HepG2 (cell line): ENCODE measurements around the gene POLH. TPM values are rescaled to one million over a fixed set of nuclear protein-coding genes. Genes with fewer than 3 reads are reported as not detected.

ENCODE experiments used
- ATAC-seq: fragments of 200-7000 bp; cut with Tn5 transposase; 3 replicates; pipeline ENCODE4 v1.9.1; 2020; ENCODE audit warnings: mild to moderate bottlenecking, moderate library complexity
- BruUV-seq: library from RNA; stranded (reverse); fragments of 400-500 nt; replicated peaks from 2 replicates; lab custom pipeline; 2021; lab: Mats Ljungman, UMichigan
- CTCF ChIA-PET: fragments of 300-600 bp; formaldehyde crosslinking; extraction: SDS; loops from one replicate; lab custom pipeline; 2021; ENCODE audit warnings: low total read pairs, inconsistent platforms, low intra/inter-chr PET ratio; lab: Yijun Ruan, JAX
- POLR2A ChIA-PET: fragments of 350-600 bp; sonication (Branson Sonifier 250); formaldehyde crosslinking; loops from one replicate; lab custom pipeline; 2020; ENCODE audit warnings: antibody characterized with exemption, inconsistent platforms; lab: Yijun Ruan, JAX
- DNase-seq: peaks from one replicate; pipeline ENCODE4 v3.0.0-alpha.2; 2015; ENCODE audit warnings: low spot score
- FAIRE-seq: peaks from 3 replicates; lab custom pipeline; 2011; peaks lifted over from hg19 to GRCh38; lab: Jason Lieb, UNC
- H2AFZ ChIP-seq: one replicate; pipeline ENCODE4 v1.6.1; 2011; ENCODE audit warnings: low read length, inconsistent platforms
- H3K27ac ChIP-seq: fragments of 300-600 bp; 3 replicates; pipeline ENCODE4 v1.8.0; 2011; ENCODE audit warnings: mixed run types, mild to moderate bottlenecking, mixed read lengths, low read length, inconsistent platforms; ENCODE audit not compliant: insufficient read depth; ENCODE audit errors: extremely low read length
- H3K27me3 ChIP-seq, 2 experiments: fragments of 200-600 bp in 1 of 2; 2 replicates in 1 of 2; 3 replicates in 1 of 2; pipeline versions ENCODE4 v1.6.0 to v1.8.0; 2011; ENCODE audit warnings: low read length in 2 of 2, mild to moderate bottlenecking in 2 of 2, moderate library complexity in 2 of 2, inconsistent platforms in 1 of 2; ENCODE audit not compliant: insufficient read depth in 2 of 2, control insufficient read depth in 1 of 2
- H3K36me3 ChIP-seq, 2 experiments: fragments of 200-600 bp in 1 of 2; replicated peaks in 1 of 2; 2 replicates in 1 of 2; 3 replicates in 1 of 2; pipeline versions ENCODE4 v1.5.1 to v1.8.0; 2011; ENCODE audit warnings: low read length in 2 of 2, inconsistent platforms in 1 of 2; ENCODE audit not compliant: insufficient read depth in 2 of 2, control insufficient read depth in 1 of 2
- H3K4me1 ChIP-seq: 2 replicates; pipeline ENCODE4 v1.5.1; 2012; ENCODE audit warnings: low read length, inconsistent platforms; ENCODE audit not compliant: insufficient read depth
- H3K4me2 ChIP-seq: 2 replicates; pipeline ENCODE4 v1.6.0; 2011; ENCODE audit warnings: low read depth, low read length, inconsistent platforms
- H3K4me3 ChIP-seq, 3 experiments: fragments of 200-600 bp in 1 of 3; sonication (generic), shearing (Covaris generic) in 1 of 3; replicated peaks in 1 of 3; 2 replicates each; pipeline ENCODE4 v1.5.1; 2011 to 2016; ENCODE audit warnings: low read length in 3 of 3, inconsistent platforms in 2 of 3, low read depth in 2 of 3, mild to moderate bottlenecking in 2 of 3, control low read depth in 1 of 3, mixed read lengths in 1 of 3; ENCODE audit not compliant: insufficient read depth in 1 of 3
- H3K79me2 ChIP-seq: one replicate; pipeline ENCODE4 v1.6.1; 2011; ENCODE audit warnings: low read length, inconsistent platforms; ENCODE audit not compliant: insufficient read depth
- H3K9ac ChIP-seq: 2 replicates; pipeline ENCODE4 v1.6.0; 2011; ENCODE audit warnings: mild to moderate bottlenecking, low read depth, low read length, inconsistent platforms; ENCODE audit not compliant: insufficient read depth
- H3K9me3 ChIP-seq: 2 replicates; pipeline ENCODE4 v1.5.1; 2012; ENCODE audit warnings: mild to moderate bottlenecking, low read length
- H4K20me1 ChIP-seq: 2 replicates; pipeline ENCODE4 v1.6.0; 2011; ENCODE audit warnings: inconsistent platforms, mild to moderate bottlenecking, low read length, moderate library complexity; ENCODE audit not compliant: insufficient read depth
- AGO2 ChIP-seq: fragments of 200-400 bp; formaldehyde crosslinking; optimal IDR thresholded peaks from 2 replicates; pipeline ENCODE3; 2017; ENCODE audit warnings: mild to moderate bottlenecking, low read depth, low read length, moderate library complexity
- SMARCC2 ChIP-seq: fragments of 450-650 bp; IDR thresholded peaks from 2 replicates; pipeline ENCODE4 v1.6.1; 2017; ENCODE audit warnings: antibody characterized with exemption, mild to moderate bottlenecking
- STAG1 ChIP-seq: sonication (generic); formaldehyde crosslinking; IDR thresholded peaks from 2 replicates; pipeline ENCODE4 v1.4.0; 2020; ENCODE audit warnings: missing genetic modification reagents
- ZNF124 ChIP-seq: sonication (generic); formaldehyde crosslinking; IDR thresholded peaks from 2 replicates; pipeline ENCODE4 v1.4.0; 2020; ENCODE audit warnings: missing genetic modification reagents
- ZNF503 ChIP-seq: sonication (generic); formaldehyde crosslinking; IDR thresholded peaks from 2 replicates; pipeline ENCODE4 v1.4.0; 2020; ENCODE audit warnings: missing genetic modification reagents
- ZNF749 ChIP-seq: sonication (generic); formaldehyde crosslinking; IDR thresholded peaks from 2 replicates; pipeline ENCODE4 v1.8.0; 2022; ENCODE audit warnings: mild to moderate bottlenecking, missing genetic modification reagents, moderate library complexity, borderline replicate concordance
- WGBS: methylation state at CpG from one replicate; pipeline ENCODE4 v1.1.6; 2017; ENCODE audit warnings: low lambda C conversion rate; 5-methylcytosine and 5-hydroxymethylcytosine counted together
- in situ Hi-C: cut with HindIII; loops from 2 replicates; pipeline ENCODE4 v1.10.0; 2017; ENCODE audit warnings: low pct_unique_long_range_greater_than_20kb; ENCODE audit not compliant: extremely low pct_ligation_motif_present
- intact Hi-C: fragments of 100-400 bp; cut with micrococcal nuclease; formaldehyde crosslinking; loops from one replicate; pipeline ENCODE4 v1.10.0; 2022; ENCODE audit not compliant: unreplicated experiment
- polyA plus RNA-seq, 8 experiments: library from polyadenylated mRNA; depleted of rRNA in 3 of 8; stranded (reverse) in 7 of 8; unstranded in 1 of 8; fragments of >200 nt; fragmentation: Illumina TruSeq in 4 of 8; extraction: Trizol in 4 of 8; gene quantifications; 2 replicates each; pipeline versions ENCODE4 v1.2.1 to v1.2.3, GENCODE V29; 2011 to 2016; ENCODE audit warnings: low read depth in 4 of 8, missing spikeins in 1 of 8, mixed read lengths in 1 of 8; ENCODE audit not compliant: insufficient read depth in 1 of 8
- total RNA-seq, 5 experiments: library from RNA; depleted of rRNA; stranded (reverse); fragments of >200 nt; fragmentation: Illumina TruSeq; extraction: Trizol; gene quantifications; 2 replicates each; pipeline ENCODE4 v1.2.3, GENCODE V29; 2016; ENCODE audit warnings: low read depth in 1 of 5

Gene POLH
- total and polyA plus RNA-seq, 2 of the 13 experiments (the other 11 are each of a cell fraction or from before 2014, with no cell fraction given) = 11.6 to 25.0 TPM

GRCh38 chr6:43644940-43645612, 69.1 kb downstream of the POLH start, which contains the start of gene RSPH9:
RSPH9 (plus strand) TSS chr6:43645036; CDS start chr6:43645099, 63 bp downstream.
- ChIA-PET POLR2A (interaction anchor here (1.7 to 5.9 kb wide), 5 partner anchors 8 to 19 kb away, joined by 5 to 22 read pairs (median 7); partner anchors contain the start of genes GTPBP2 and MAD2L1BP), CTCF (no interaction called here)
- Histone ChIP-seq H3K4me2 (no peak within 1 kb of the TSS), H3K9ac (no peak within 1 kb of the TSS), H4K20me1 (no peaks in the 10 kb centered on the region), H3K27me3 (peaks cover 0 to 7% of the 10 kb centered on the region in 2 experiments; a peak in 1 of 5 replicates), H3K36me3 (peaks cover 9 to 19% of the 10 kb centered on the region in 2 experiments; a peak in 4 of 5 replicates), H3K4me1 (no peaks in the 10 kb centered on the region), H2AFZ (no peak within 1 kb of the TSS), H3K27ac (no peak within 1 kb of the TSS), H3K9me3 (no peaks in the 10 kb centered on the region), H3K4me3 (no peak within 1 kb of the TSS), H3K79me2 (no peaks in the 10 kb centered on the region)
- DNase-seq (no peak), ATAC-seq (peak; percentile 14; the same call in 1 of the 3 replicates), FAIRE-seq (no peak)
- no TSS peak for BruUV-seq
- intact Hi-C loops = no loop called here
- in situ Hi-C loops = no loop called here
- WGBS = 91% methylated on average over 52 of the region's 52 CpGs
- peak; percentile 59 for TF ChIP-seq AGO2
- no peak for TF ChIP-seq ZNF503 (CRISPR knock-in tag)

- no peak for ATAC-seq
- CTCF ChIA-PET = no interaction called here
- FAIRE-seq = no peak
- in situ Hi-C loops = no loop called here
- WGBS = 93% methylated on average over 9 of the region's 9 CpGs
- no peak overlapping the region for H3K27ac ChIP-seq
- no peaks in the 10 kb centered on the region for H4K20me1 ChIP-seq
- no peak overlapping the region for H3K4me2 ChIP-seq
- BruUV-seq = no TSS peak
- no peak for DNase-seq
- intact Hi-C loops = no loop called here
- no peak overlapping the region for H3K9ac ChIP-seq
- POLR2A ChIA-PET = interaction anchor here (2.2 to 5.9 kb wide), 3 partner anchors 9 to 16 kb away, joined by 7 to 22 read pairs (median 13); partner anchors contain the start of genes GTPBP2 and MAD2L1BP
- H2AFZ ChIP-seq = no peak overlapping the region
- no peaks in the 10 kb centered on the region for H3K79me2 ChIP-seq
- peaks cover 4 to 14% of the 10 kb centered on the region in 2 experiments; a peak in 4 of 5 replicates for H3K36me3 ChIP-seq
- no peak overlapping the region for H3K4me3 ChIP-seq
- no peaks in the 10 kb centered on the region for H3K4me1 ChIP-seq
- H3K9me3 ChIP-seq = no peaks in the 10 kb centered on the region
- peaks cover 0 to 7% of the 10 kb centered on the region in 2 experiments; a peak in 1 of 5 replicates for H3K27me3 ChIP-seq
- TF ChIP-seq ZNF124 (CRISPR knock-in tag) (no peak), ZNF749 (CRISPR knock-in tag) (no peak), SMARCC2 (no peak), STAG1 (CRISPR knock-in tag) (no peak)
These were observed 69.6 kb downstream of the POLH start for GRCh38 chr6:43645613-43645964.
